Measurements from ENCODE around the gene AAK1. TPM values are rescaled to one million over a fixed set of nuclear protein-coding genes. Genes with fewer than 3 reads are reported as not detected.

AAK1 gene
- total and polyA plus RNA-seq, 2 of the 13 experiments (the other 11 are each of a cell fraction or from before 2014, with no cell fraction given), result 9.8 to 10.3 TPM

GRCh38 chr2:69669666-69670065, 26.1 kb upstream of the AAK1 start:
- Histone ChIP-seq H3K9ac (ENCODE audit: insufficient read depth, low read depth, low read length) (no peak overlapping the region), H2AFZ (ENCODE audit: low read length) (no peak overlapping the region), H3K4me3 (replicated peaks in 1 of 3; ENCODE audit: insufficient read depth in 1 of 3, low read depth in 2 of 3, low read length in 3 of 3) (no peak overlapping the region), H4K20me1 (ENCODE audit: insufficient read depth, low read length) (no peaks in the 10 kb centered on the region), H3K4me1 (ENCODE audit: insufficient read depth, low read length) (no peaks in the 10 kb centered on the region), H3K27ac (ENCODE audit: extremely low read length, insufficient read depth, low read length) (no peak overlapping the region), H3K27me3 (ENCODE audit: control insufficient read depth in 1 of 2, insufficient read depth in 2 of 2, low read length in 2 of 2) (no peaks in the 10 kb centered on the region; a peak in 1 of 5 replicates), H3K4me2 (ENCODE audit: low read depth, low read length) (no peak overlapping the region), H3K79me2 (ENCODE audit: insufficient read depth, low read length) (no peaks in the 10 kb centered on the region), H3K9me3 (ENCODE audit: low read length) (no peaks in the 10 kb centered on the region), H3K36me3 (replicated peaks in 1 of 2; ENCODE audit: control insufficient read depth in 1 of 2, insufficient read depth in 2 of 2, low read length in 2 of 2) (no peaks in the 10 kb centered on the region)
- DNase-seq (ENCODE audit: low spot score) (no peak), FAIRE-seq (no peak), ATAC-seq (no peak)
- CTCF ChIA-PET (ENCODE audit: low intra/inter-chr PET ratio, low total read pairs), result no interaction called here
- WGBS (ENCODE audit: low lambda C conversion rate), result 55% methylated on average over 2 of the region's 2 CpGs
- intact Hi-C loops (cut with micrococcal nuclease; ENCODE audit: unreplicated experiment) (no loop called here), in situ Hi-C loops (cut with HindIII; ENCODE audit: extremely low pct_ligation_motif_present, low pct_unique_long_range_greater_than_20kb) (no loop called here)
- BruUV-seq (replicated peaks), result no TSS peak
- TF ChIP-seq ZNF230 (CRISPR knock-in tag; IDR thresholded peaks at IDR 0.05) (no peak), MTERF4 (CRISPR knock-in tag; IDR thresholded peaks at IDR 0.05) (no peak), FOSL2 (CRISPR knock-in tag; IDR thresholded peaks at IDR 0.05) (no peak)
- POLR2A ChIA-PET, result no interaction called here

GRCh38 chr2:69668598-69668997, 25.1 kb upstream of the AAK1 start:
- intact Hi-C loops (cut with micrococcal nuclease; ENCODE audit: unreplicated experiment), result no loop called here
- CTCF ChIA-PET (ENCODE audit: low intra/inter-chr PET ratio, low total read pairs), result no interaction called here
- Histone ChIP-seq H3K27ac (ENCODE audit: extremely low read length, insufficient read depth, low read length) (no peak overlapping the region), H3K9ac (ENCODE audit: insufficient read depth, low read depth, low read length) (no peak overlapping the region), H3K9me3 (ENCODE audit: low read length) (no peaks in the 10 kb centered on the region), H3K4me3 (replicated peaks in 1 of 3; ENCODE audit: insufficient read depth in 1 of 3, low read depth in 2 of 3, low read length in 3 of 3) (no peak overlapping the region), H2AFZ (ENCODE audit: low read length) (no peak overlapping the region), H3K4me1 (ENCODE audit: insufficient read depth, low read length) (no peaks in the 10 kb centered on the region), H3K27me3 (ENCODE audit: control insufficient read depth in 1 of 2, insufficient read depth in 2 of 2, low read length in 2 of 2) (no peaks in the 10 kb centered on the region; a peak in 1 of 5 replicates), H3K4me2 (ENCODE audit: low read depth, low read length) (no peak overlapping the region), H3K79me2 (ENCODE audit: insufficient read depth, low read length) (no peaks in the 10 kb centered on the region), H3K36me3 (replicated peaks in 1 of 2; ENCODE audit: control insufficient read depth in 1 of 2, insufficient read depth in 2 of 2, low read length in 2 of 2) (no peaks in the 10 kb centered on the region), H4K20me1 (ENCODE audit: insufficient read depth, low read length) (no peaks in the 10 kb centered on the region)
- ATAC-seq, result no peak
- WGBS (ENCODE audit: low lambda C conversion rate), result 41% methylated on average over 5 of the region's 5 CpGs
- no peak for DNase-seq (ENCODE audit: low spot score)
- no peak for FAIRE-seq
- no TSS peak for BruUV-seq (replicated peaks)
- TF ChIP-seq MNT (IDR thresholded peaks at IDR 0.05) (peak; percentile 88), U2AF1 (optimal IDR thresholded peaks at IDR 0.05; ENCODE audit: low read depth, low read length) (no peak)
- POLR2A ChIA-PET, result no interaction called here
- in situ Hi-C loops (cut with HindIII; ENCODE audit: extremely low pct_ligation_motif_present, low pct_unique_long_range_greater_than_20kb), result no loop called here
